PFSK-1 (cell line): ENCODE data around the gene BRAT1.

Experiments used
- FOXP2 ChIP-seq: optimal IDR thresholded peaks from 2 replicates; pipeline ENCODE3; 2011; ENCODE audit warnings: borderline replicate concordance, control low read depth, inconsistent platforms; ENCODE audit not compliant: insufficient read depth; ENCODE audit errors: extremely low read length, extremely low read depth
- POLR2AphosphoS5 ChIP-seq: IDR thresholded peaks from 2 replicates; pipeline ENCODE4 v1.6.1; 2012; ENCODE audit warnings: low read depth, mild to moderate bottlenecking, control low read depth, low read length, moderate library complexity
- SIN3A ChIP-seq: IDR thresholded peaks from 2 replicates; pipeline ENCODE4 v1.6.1; 2012; ENCODE audit warnings: mild to moderate bottlenecking, low read length, moderate library complexity, borderline replicate concordance; ENCODE audit not compliant: insufficient read depth
- TAF1 ChIP-seq: IDR thresholded peaks from 2 replicates; pipeline ENCODE4 v1.6.1; 2012; ENCODE audit warnings: low read length, control low read depth, borderline replicate concordance; ENCODE audit not compliant: insufficient read depth
- TF ChIP-seq, protein P1 (sequence below), 2 experiments: IDR thresholded peaks; 2 replicates each; pipeline versions ENCODE4 v1.6.1 to v1.8.0; 2011 to 2012; ENCODE audit warnings: low read depth in 2 of 2, low read length in 2 of 2, control low read depth in 1 of 2, inconsistent platforms in 1 of 2, mild to moderate bottlenecking in 1 of 2, moderate library complexity in 1 of 2; ENCODE audit not compliant: insufficient read depth in 1 of 2

BRAT1 gene

DNA sequence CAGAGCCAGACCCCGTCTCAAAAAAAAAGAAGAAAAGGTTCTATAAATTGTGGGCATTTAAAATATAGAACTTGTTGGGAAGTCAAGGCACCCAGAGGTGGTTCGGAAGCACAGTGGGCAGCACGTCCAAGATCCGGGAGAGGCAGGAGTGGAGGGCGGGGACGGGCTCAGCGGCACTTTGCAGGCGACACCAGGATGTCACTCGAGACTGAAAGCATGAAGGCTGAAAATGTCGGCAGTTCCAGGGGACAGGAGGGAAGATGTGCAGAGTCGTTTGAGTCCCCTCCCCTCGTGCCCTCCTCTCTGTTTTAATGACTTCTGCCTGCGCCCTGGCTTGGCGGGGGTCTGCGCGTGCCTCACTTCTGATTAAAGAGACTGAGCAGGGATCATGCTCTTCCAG, 34.0 kb upstream of the BRAT1 start:
- TF ChIP-seq TAF1, result no peak
- TF ChIP-seq, protein P1, sequence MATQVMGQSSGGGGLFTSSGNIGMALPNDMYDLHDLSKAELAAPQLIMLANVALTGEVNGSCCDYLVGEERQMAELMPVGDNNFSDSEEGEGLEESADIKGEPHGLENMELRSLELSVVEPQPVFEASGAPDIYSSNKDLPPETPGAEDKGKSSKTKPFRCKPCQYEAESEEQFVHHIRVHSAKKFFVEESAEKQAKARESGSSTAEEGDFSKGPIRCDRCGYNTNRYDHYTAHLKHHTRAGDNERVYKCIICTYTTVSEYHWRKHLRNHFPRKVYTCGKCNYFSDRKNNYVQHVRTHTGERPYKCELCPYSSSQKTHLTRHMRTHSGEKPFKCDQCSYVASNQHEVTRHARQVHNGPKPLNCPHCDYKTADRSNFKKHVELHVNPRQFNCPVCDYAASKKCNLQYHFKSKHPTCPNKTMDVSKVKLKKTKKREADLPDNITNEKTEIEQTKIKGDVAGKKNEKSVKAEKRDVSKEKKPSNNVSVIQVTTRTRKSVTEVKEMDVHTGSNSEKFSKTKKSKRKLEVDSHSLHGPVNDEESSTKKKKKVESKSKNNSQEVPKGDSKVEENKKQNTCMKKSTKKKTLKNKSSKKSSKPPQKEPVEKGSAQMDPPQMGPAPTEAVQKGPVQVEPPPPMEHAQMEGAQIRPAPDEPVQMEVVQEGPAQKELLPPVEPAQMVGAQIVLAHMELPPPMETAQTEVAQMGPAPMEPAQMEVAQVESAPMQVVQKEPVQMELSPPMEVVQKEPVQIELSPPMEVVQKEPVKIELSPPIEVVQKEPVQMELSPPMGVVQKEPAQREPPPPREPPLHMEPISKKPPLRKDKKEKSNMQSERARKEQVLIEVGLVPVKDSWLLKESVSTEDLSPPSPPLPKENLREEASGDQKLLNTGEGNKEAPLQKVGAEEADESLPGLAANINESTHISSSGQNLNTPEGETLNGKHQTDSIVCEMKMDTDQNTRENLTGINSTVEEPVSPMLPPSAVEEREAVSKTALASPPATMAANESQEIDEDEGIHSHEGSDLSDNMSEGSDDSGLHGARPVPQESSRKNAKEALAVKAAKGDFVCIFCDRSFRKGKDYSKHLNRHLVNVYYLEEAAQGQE (IDR thresholded peaks at IDR 0.05; ENCODE audit: insufficient read depth in 1 of 2, low read depth in 2 of 2, low read length in 2 of 2), result no peak
- no peak for TF ChIP-seq SIN3A
- no peak for TF ChIP-seq FOXP2
- TF ChIP-seq POLR2AphosphoS5, result no peak

DNA sequence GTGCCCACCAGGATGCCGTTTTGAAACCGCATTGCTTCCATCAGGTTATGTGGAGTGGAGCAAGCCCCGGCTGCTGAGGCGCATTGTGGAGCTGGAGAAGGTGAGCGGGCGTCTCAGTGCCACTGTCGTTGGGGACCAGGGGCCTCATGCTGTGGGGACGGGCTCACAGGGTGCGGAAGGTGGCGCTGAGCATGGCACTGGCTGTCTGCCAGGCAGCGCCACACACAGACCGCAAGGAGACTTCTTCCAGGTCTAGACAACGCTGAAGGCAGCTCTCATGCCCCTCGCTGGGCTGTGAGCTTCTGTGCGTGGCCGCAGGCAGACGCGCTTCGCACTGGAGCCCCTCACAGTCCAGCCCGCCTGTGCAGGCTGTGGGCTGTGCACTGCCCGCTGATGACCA, 32.5 kb upstream of the BRAT1 start:
- TF ChIP-seq POLR2AphosphoS5 (no peak), TAF1 (no peak), SIN3A (no peak), FOXP2 (no peak)
- TF ChIP-seq, protein P1 (IDR thresholded peaks at IDR 0.05; ENCODE audit: insufficient read depth in 1 of 2, low read depth in 2 of 2, low read length in 2 of 2), result no peak

DNA sequence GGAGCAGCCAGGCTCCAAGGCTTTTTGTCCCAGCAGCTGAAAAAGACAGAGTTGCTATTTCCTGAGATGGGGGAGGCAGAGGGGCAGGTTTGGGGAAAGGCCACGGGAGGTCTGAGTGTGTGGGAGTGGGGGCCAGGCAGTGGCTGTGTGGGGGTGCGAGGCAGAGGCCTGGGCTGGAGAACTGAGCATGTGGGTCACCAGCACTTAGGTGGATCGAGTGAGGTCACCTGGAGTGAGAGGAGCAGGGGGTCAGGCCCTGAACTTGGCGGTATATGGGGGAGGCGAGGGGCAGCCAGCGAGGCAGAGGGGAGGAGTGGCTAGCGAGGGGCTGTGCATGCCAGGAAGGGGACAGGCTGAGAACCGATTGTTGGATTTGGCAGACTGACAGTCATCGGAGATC, 31.8 kb upstream of the BRAT1 start:
- no peak for TF ChIP-seq SIN3A
- TF ChIP-seq POLR2AphosphoS5, result no peak

DNA sequence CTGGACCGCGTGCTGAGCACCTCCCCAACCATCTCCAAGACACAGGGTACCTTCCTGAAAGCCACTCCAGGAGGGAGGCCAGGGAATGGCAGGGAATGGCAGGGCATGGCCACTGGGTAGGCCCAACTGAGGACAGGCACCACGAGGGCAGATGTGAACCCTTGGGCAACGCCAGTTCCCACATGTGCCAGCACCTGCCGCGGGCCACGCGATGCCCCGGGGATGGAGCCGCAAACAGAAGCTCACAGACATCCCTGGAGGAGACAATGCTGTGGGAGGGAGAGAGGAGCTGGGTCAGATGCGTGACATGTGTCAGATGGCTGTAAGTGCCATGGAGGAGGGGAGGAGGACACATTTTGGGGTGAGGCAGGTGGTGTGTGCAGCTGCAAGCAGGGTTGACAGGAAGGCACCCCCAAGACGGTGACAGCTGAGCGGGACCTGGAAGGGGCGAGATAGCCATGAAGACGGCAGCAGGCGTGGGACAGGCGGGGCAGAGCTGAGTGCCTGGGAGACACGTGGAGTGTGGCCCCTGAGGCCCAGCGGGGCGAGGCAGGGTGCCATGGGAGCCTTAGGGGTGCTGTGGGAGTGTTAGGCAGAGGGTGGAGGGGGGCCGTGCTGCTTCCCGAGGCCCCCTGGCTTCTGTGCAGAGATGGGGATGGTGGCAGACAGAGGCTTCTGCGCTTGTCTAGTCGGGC, 31.1 kb upstream of the BRAT1 start:
- TF ChIP-seq, protein P1 (IDR thresholded peaks at IDR 0.05; ENCODE audit: insufficient read depth in 1 of 2, low read depth in 2 of 2, low read length in 2 of 2), result no peak
- no peak for TF ChIP-seq POLR2AphosphoS5
- no peak for TF ChIP-seq SIN3A

DNA sequence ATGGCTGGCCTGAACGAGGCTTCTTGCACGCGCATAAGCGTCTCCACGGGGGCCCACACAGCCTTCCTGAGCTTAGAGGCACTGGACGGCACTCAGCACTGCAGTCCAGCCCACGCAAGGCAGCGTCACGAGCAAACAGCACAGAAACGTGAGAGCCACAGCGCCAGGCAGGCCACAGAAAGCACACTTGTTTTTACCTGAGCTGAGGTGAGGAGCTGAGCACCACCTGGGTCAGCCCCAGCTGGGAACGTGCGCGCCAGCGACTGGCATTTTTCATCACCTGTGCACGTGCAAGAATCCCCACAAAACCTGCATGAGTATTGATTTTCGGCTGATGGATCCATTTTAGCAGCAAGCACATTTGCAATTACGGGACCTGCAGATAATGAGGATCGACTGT, 30.1 kb upstream of the BRAT1 start:
- TF ChIP-seq TAF1 (no peak), SIN3A (no peak), FOXP2 (no peak), POLR2AphosphoS5 (no peak)
- TF ChIP-seq, protein P1 (IDR thresholded peaks at IDR 0.05; ENCODE audit: insufficient read depth in 1 of 2, low read depth in 2 of 2, low read length in 2 of 2), result no peak
